NCI-H345 treated with DMSO at 0.1 percent for 48 hours (cell line): ENCODE results near the gene IRAG1.

ENCODE experiments used
- DNase-seq: peaks from one replicate; lab custom pipeline; 2025; ENCODE audit not compliant: unreplicated experiment; lab: John Stamatoyannopoulos, UW

Gene IRAG1

DNA sequence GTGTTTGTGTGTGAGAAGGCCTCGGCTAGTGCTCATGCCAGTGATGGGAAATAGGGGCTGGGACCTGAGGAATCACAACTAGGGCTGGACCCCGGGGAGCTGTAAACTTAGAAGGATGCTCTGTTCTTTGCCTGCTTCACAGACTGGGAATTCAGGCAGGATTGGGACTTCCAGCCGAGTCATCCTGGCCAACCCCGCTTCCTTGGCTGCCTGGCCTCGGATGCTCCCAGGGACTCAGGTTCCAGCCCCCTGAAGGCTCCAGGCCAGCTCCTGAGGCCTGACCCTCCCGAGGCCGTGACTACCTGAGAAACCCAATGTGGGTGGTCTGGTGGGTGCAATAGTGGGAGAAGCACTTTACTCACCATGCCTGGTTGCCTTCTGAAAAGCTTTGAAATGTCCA, 44.7 kb downstream of the IRAG1 start:
- DNase-seq: no peak

DNA sequence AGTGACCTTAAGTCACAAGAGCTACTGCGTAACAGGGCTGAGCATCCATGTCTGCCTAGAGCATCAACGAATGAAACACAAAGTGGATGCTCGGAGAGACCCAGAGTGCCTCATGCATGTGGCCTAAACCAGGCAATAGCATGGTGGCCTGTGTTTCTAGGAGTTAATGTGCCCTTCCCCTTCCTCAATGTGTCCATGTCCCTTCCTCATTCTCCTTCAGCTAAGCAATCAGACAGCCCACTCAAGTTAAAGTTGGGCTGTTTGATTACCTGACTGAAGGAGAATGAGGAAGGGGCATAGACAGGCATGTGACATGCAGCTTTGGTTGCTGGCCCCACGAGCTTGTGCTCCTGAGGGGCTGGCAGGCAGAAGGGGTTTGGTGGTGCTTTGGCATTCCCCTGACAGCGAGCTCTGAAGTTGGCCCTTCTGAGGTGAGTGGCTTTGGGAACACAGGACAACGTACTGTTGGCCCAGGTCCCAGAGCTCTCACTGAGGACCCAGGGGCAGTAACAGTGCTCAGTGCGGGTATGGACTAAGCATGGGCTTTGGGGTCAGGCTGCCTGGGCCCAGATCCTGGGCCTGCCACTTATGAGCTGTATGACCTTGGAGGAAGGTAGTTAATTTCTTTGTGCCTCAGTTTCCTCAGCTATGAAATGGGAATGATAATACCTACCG, 46.7 kb downstream of the IRAG1 start:
- no peak for DNase-seq

DNA sequence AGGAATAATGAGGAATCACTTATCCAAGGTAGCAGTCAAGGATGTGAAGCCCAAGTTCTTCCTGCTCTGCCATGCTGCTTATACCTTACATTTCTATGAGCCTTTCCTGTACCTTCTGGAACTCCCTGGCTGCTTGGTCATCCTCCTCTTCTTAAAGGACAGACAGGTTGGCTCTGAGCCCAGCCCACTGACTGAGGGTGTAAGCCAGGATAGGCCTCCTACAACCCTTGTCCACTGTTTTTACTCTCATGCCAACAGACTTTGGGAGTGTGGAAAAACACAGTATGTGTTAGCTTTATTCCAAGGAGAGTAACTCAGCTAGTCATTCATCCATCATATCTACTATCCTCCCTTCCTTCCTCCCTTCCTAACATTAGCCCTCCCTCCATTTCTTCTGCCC, 47.5 kb downstream of the IRAG1 start:
- DNase-seq: no peak

DNA sequence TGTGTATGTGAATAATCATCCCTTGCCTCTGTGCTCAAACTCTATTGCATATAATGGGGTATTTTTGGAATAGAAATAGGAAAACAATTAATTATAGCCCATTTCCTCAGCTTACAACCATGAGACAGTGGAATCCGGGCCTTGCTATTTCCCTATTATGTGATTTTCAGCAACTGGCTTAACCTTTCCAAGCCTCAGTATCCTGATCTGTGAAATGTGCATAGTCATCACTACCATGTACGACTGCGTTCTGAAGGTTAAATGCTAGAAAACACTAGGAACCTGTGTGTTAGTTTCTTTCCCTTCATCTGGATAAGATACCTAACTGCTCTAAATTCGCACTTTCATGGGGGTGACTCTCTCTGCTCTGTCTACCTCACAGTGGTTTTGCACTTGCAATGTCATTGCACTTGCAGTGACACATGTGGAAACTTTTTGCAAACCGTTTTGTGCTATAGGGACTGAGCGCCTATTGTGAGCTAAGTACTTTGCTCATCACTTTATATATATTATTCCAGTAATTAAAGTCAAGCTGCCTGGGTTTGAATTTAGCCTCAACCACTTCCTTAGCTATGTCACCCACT, 48.3 kb downstream of the IRAG1 start:
- DNase-seq: no peak
